NT2/D1 (cell line): Measurements from ENCODE around the gene THEM4.

Experiments used
- SUZ12 ChIP-seq: IDR thresholded peaks from 2 replicates; pipeline ENCODE4 v1.6.1; 2011; ENCODE audit not compliant: insufficient read length, insufficient read depth; ENCODE audit errors: extremely low read depth
- YY1 ChIP-seq: IDR thresholded peaks from 2 replicates; pipeline ENCODE4 v1.6.1; 2011; ENCODE audit not compliant: insufficient read length, insufficient read depth
- ZNF274 ChIP-seq: IDR thresholded peaks from 2 replicates; pipeline ENCODE4 v1.6.1; 2011; ENCODE audit warnings: mild to moderate bottlenecking, low read depth, low read length

DNA sequence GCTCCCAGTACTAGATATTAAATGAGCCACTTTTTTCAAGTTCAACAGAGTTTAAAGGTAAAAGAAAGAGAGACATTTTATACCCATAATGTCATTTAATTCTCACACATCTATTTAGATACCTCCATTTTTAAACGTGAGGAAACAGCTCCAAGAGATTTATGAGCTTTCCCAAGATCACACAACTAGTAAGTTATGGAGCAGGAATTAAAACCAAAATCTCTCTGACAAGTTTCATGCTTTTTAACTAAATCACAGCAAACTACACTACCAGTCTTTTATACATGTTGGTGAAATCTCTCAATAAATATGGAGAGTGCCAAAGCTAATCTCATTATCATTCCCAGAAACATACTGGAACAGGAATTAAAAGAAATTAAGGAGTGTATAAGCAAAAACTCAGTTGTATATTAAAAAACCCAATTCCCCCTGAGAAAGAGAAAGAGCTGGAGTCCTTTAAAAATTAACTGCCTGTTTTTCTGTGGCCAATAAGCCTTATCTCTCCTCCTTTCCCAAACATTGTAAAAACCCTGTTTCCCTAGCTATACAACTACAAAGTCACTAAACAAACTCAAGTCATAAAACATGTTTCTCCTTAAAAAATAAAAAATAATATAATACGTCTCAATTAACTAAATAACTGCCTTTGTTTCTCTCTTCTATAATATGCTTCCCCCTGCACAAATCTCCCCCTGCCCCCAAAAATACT lies 26.7 kb upstream of the THEM4 start:
- TF ChIP-seq YY1 (no peak), ZNF274 (no peak), SUZ12 (no peak)
